PFSK-1 (cell line): ENCODE data around the gene SERPINH1.

Experiments used
- FOXP2 ChIP-seq: optimal IDR thresholded peaks from 2 replicates; pipeline ENCODE3; 2011; ENCODE audit warnings: borderline replicate concordance, control low read depth, inconsistent platforms; ENCODE audit not compliant: insufficient read depth; ENCODE audit errors: extremely low read length, extremely low read depth
- POLR2AphosphoS5 ChIP-seq: IDR thresholded peaks from 2 replicates; pipeline ENCODE4 v1.6.1; 2012; ENCODE audit warnings: low read depth, mild to moderate bottlenecking, control low read depth, low read length, moderate library complexity
- SIN3A ChIP-seq: IDR thresholded peaks from 2 replicates; pipeline ENCODE4 v1.6.1; 2012; ENCODE audit warnings: mild to moderate bottlenecking, low read length, moderate library complexity, borderline replicate concordance; ENCODE audit not compliant: insufficient read depth
- TAF1 ChIP-seq: IDR thresholded peaks from 2 replicates; pipeline ENCODE4 v1.6.1; 2012; ENCODE audit warnings: low read length, control low read depth, borderline replicate concordance; ENCODE audit not compliant: insufficient read depth
- TF ChIP-seq, protein P1 (sequence below), 2 experiments: IDR thresholded peaks; 2 replicates each; pipeline versions ENCODE4 v1.6.1 to v1.8.0; 2011 to 2012; ENCODE audit warnings: low read depth in 2 of 2, low read length in 2 of 2, control low read depth in 1 of 2, inconsistent platforms in 1 of 2, mild to moderate bottlenecking in 1 of 2, moderate library complexity in 1 of 2; ENCODE audit not compliant: insufficient read depth in 1 of 2

SERPINH1 gene

DNA sequence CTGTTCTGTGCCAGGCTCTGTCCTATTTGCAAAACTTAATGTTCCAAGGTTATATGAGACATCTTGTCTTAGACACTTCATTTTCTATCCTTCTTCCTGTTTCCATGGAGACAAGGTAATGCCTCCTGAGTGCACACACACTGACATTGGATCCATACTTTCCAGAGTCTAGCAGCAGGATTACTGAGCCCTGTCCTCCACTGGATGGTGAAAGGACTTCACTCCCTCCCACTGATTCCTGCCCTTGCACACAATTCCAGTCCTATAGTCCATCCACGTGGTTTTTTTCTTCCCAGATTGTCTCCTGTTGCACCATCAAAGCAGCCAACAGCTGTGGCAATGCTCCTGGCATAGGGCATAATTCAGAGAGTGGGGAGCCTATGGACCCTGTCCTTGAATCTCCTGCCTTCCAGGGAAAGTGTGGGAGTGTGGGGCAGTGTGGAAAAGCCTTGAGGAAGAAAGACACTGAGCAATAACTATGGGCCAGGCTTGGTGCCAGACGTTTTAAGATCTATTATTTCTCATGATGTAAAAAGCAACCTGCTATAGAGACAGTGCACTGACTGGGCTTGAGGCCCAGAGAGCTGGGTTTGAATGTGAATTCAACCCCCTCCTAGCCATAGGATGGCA, 31.3 kb downstream of the SERPINH1 start:
- no peak for TF ChIP-seq SIN3A
- no peak for TF ChIP-seq POLR2AphosphoS5
- no peak for TF ChIP-seq TAF1
- no peak for TF ChIP-seq FOXP2
- TF ChIP-seq, protein P1, sequence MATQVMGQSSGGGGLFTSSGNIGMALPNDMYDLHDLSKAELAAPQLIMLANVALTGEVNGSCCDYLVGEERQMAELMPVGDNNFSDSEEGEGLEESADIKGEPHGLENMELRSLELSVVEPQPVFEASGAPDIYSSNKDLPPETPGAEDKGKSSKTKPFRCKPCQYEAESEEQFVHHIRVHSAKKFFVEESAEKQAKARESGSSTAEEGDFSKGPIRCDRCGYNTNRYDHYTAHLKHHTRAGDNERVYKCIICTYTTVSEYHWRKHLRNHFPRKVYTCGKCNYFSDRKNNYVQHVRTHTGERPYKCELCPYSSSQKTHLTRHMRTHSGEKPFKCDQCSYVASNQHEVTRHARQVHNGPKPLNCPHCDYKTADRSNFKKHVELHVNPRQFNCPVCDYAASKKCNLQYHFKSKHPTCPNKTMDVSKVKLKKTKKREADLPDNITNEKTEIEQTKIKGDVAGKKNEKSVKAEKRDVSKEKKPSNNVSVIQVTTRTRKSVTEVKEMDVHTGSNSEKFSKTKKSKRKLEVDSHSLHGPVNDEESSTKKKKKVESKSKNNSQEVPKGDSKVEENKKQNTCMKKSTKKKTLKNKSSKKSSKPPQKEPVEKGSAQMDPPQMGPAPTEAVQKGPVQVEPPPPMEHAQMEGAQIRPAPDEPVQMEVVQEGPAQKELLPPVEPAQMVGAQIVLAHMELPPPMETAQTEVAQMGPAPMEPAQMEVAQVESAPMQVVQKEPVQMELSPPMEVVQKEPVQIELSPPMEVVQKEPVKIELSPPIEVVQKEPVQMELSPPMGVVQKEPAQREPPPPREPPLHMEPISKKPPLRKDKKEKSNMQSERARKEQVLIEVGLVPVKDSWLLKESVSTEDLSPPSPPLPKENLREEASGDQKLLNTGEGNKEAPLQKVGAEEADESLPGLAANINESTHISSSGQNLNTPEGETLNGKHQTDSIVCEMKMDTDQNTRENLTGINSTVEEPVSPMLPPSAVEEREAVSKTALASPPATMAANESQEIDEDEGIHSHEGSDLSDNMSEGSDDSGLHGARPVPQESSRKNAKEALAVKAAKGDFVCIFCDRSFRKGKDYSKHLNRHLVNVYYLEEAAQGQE (IDR thresholded peaks at IDR 0.05; ENCODE audit: insufficient read depth in 1 of 2, low read depth in 2 of 2, low read length in 2 of 2), result no peak

GRCh38 chr11:75594211-75594610, 32.2 kb downstream of the SERPINH1 start:
- TF ChIP-seq, protein P1 (IDR thresholded peaks at IDR 0.05; ENCODE audit: insufficient read depth in 1 of 2, low read depth in 2 of 2, low read length in 2 of 2), result no peak
- TF ChIP-seq TAF1 (no peak), FOXP2 (no peak), SIN3A (no peak)

- TF ChIP-seq SIN3A, result no peak
- TF ChIP-seq, protein P1 (IDR thresholded peaks at IDR 0.05; ENCODE audit: insufficient read depth in 1 of 2, low read depth in 2 of 2, low read length in 2 of 2), result no peak
- no peak for TF ChIP-seq FOXP2
- TF ChIP-seq POLR2AphosphoS5, result no peak
- TF ChIP-seq TAF1, result no peak
Observed at GRCh38 chr11:75595429-75595828, 33.4 kb downstream of the SERPINH1 start.

GRCh38 chr11:75596914-75597313, 34.9 kb downstream of the SERPINH1 start:
- TF ChIP-seq SIN3A, result no peak
- TF ChIP-seq POLR2AphosphoS5, result no peak
- no peak for TF ChIP-seq TAF1
- TF ChIP-seq FOXP2, result no peak
- TF ChIP-seq, protein P1 (IDR thresholded peaks at IDR 0.05; ENCODE audit: insufficient read depth in 1 of 2, low read depth in 2 of 2, low read length in 2 of 2), result no peak
